GM23248 (cell line): Measurements from ENCODE around the gene MRPS26.

Source experiments
- EZH2 ChIP-seq: fragments of 200-600 bp; sonication (generic); IDR thresholded peaks from 2 replicates; pipeline ENCODE4 v1.6.1; 2018; ENCODE audit warnings: antibody characterized with exemption, mild to moderate bottlenecking; ENCODE audit not compliant: insufficient read depth, poor library complexity, severe bottlenecking
- EZH2phosphoT487 ChIP-seq: fragments of 200-600 bp; sonication (generic); IDR thresholded peaks from 2 replicates; pipeline ENCODE4 v1.6.1; 2018; ENCODE audit warnings: antibody characterized with exemption, moderate library complexity, mild to moderate bottlenecking, low read depth; ENCODE audit not compliant: insufficient read depth

GRCh38 chr20:3045816-3046676, at the start of gene MRPS26:
- TF ChIP-seq EZH2 (no peak), EZH2phosphoT487 (no peak)
